Measurements from ENCODE around the gene TREH.

TREH gene

GRCh38 chr11:118644496-118644895 lies 35.0 kb downstream of the TREH start:
- DNase-seq: no peak

GRCh38 chr11:118643995-118644345 lies 35.5 kb downstream of the TREH start:
- no peak for DNase-seq

GRCh38 chr11:118643142-118643994 lies 36.1 kb downstream of the TREH start:
- DNase-seq: no peak

GRCh38 chr11:118641397-118642019 lies 37.9 kb downstream of the TREH start:
- peak; percentile 98 for DNase-seq

- DNase-seq: peak; percentile 62
These were observed 38.9 kb downstream of the TREH start for GRCh38 chr11:118640332-118641154.

GRCh38 chr11:118639899-118640298 lies 39.6 kb downstream of the TREH start:
- DNase-seq: no peak

GRCh38 chr11:118638726-118639125 lies 40.7 kb downstream of the TREH start:
- DNase-seq: no peak

- no peak for DNase-seq
These were observed 42.7 kb downstream of the TREH start for GRCh38 chr11:118636569-118637290.

GRCh38 chr11:118635642-118636041 lies 43.8 kb downstream of the TREH start:
- peak; percentile 56 for DNase-seq

- no peak for DNase-seq
These were observed 44.2 kb downstream of the TREH start for GRCh38 chr11:118635237-118635591.

GRCh38 chr11:118634431-118635236 lies 44.8 kb downstream of the TREH start:
- peak; percentile 94 for DNase-seq

GRCh38 chr11:118633979-118634378 lies 45.5 kb downstream of the TREH start:
- no peak for DNase-seq

- no peak for DNase-seq
These were observed 46.1 kb downstream of the TREH start for GRCh38 chr11:118633319-118633690.

GRCh38 chr11:118632577-118633318 lies 46.7 kb downstream of the TREH start:
- DNase-seq: no peak

- no peak for DNase-seq
These were observed 48.1 kb downstream of the TREH start for GRCh38 chr11:118631142-118631909.

- peak; percentile 48 for DNase-seq
These were observed 49.4 kb downstream of the TREH start for GRCh38 chr11:118629761-118630661.

GRCh38 chr11:118628861-118629549 lies 50.4 kb downstream of the TREH start:
- no peak for DNase-seq

GRCh38 chr11:118628432-118628831 lies 51.0 kb downstream of the TREH start:
- DNase-seq: no peak

- no peak for DNase-seq
These were observed 51.4 kb downstream of the TREH start for GRCh38 chr11:118628031-118628430.
